Astrocyte (in vitro differentiated cells and primary cell): ENCODE data around the gene ELK4. TPM values are rescaled to one million over a fixed set of nuclear protein-coding genes. Genes with fewer than 3 reads are reported as not detected.

Experiments used
- DNase-seq: peaks from one replicate; pipeline ENCODE4 v3.0.0-alpha.2; 2010; ENCODE audit warnings: low read depth
- FAIRE-seq: peaks from 2 replicates; lab custom pipeline; 2011; peaks lifted over from hg19 to GRCh38; lab: Jason Lieb, UNC
- H2AFZ ChIP-seq: 2 replicates; pipeline ENCODE4 v1.6.0; 2012; ENCODE audit warnings: low read depth, low read length, inconsistent platforms
- H3K27ac ChIP-seq: 2 replicates; pipeline ENCODE4 v1.5.1; 2011; ENCODE audit warnings: low read depth, low read length, inconsistent platforms
- H3K27me3 ChIP-seq: 2 replicates; pipeline ENCODE4 v1.6.0; 2011; ENCODE audit warnings: low read length, inconsistent platforms; ENCODE audit not compliant: insufficient read depth
- H3K36me3 ChIP-seq: 2 replicates; pipeline ENCODE4 v1.5.1; 2011; ENCODE audit warnings: low read length, inconsistent platforms; ENCODE audit not compliant: insufficient read depth
- H3K4me1 ChIP-seq: 2 replicates; pipeline ENCODE4 v1.5.1; 2011; ENCODE audit warnings: low read length, inconsistent platforms; ENCODE audit not compliant: insufficient read depth
- H3K4me2 ChIP-seq: 2 replicates; pipeline ENCODE4 v1.6.0; 2012; ENCODE audit warnings: low read length, inconsistent platforms
- H3K4me3 ChIP-seq: 2 replicates; pipeline ENCODE4 v1.5.1; 2011; ENCODE audit warnings: low read depth, mild to moderate bottlenecking, low read length, inconsistent platforms; ENCODE audit not compliant: insufficient read depth
- H3K79me2 ChIP-seq: 2 replicates; pipeline ENCODE4 v1.6.0; 2012; ENCODE audit warnings: mild to moderate bottlenecking, low read length, inconsistent platforms; ENCODE audit not compliant: insufficient read depth
- H3K9ac ChIP-seq: 2 replicates; pipeline ENCODE4 v1.6.0; 2012; ENCODE audit warnings: mild to moderate bottlenecking, low read length, inconsistent platforms
- H3K9me3 ChIP-seq: 2 replicates; pipeline ENCODE4 v1.5.1; 2012; ENCODE audit warnings: low read depth, mild to moderate bottlenecking, low read length, inconsistent platforms; ENCODE audit not compliant: insufficient read depth
- H4K20me1 ChIP-seq: 2 replicates; pipeline ENCODE4 v1.6.0; 2012; ENCODE audit warnings: low read length, inconsistent platforms; ENCODE audit not compliant: insufficient read depth
- H3K27ac Mint-ChIP-seq: one replicate; pipeline ENCODE4 v1.8.0; 2021; ENCODE audit warnings: mild to moderate bottlenecking, mixed read lengths; ENCODE audit not compliant: unreplicated experiment
- H3K27me3 Mint-ChIP-seq: one replicate; pipeline ENCODE4 v1.8.0; 2021; ENCODE audit warnings: low read depth, mixed read lengths; ENCODE audit not compliant: unreplicated experiment
- H3K36me3 Mint-ChIP-seq: one replicate; pipeline ENCODE4 v1.8.0; 2021; ENCODE audit warnings: low read depth, mixed read lengths; ENCODE audit not compliant: unreplicated experiment
- H3K4me1 Mint-ChIP-seq: one replicate; pipeline ENCODE4 v1.8.0; 2021; ENCODE audit warnings: low read depth, mixed read lengths; ENCODE audit not compliant: unreplicated experiment
- H3K4me3 Mint-ChIP-seq: one replicate; pipeline ENCODE4 v1.8.0; 2021; ENCODE audit warnings: mild to moderate bottlenecking, moderate library complexity, mixed read lengths; ENCODE audit not compliant: unreplicated experiment
- H3K9me3 Mint-ChIP-seq: one replicate; pipeline ENCODE4 v1.8.0; 2021; ENCODE audit warnings: mild to moderate bottlenecking, mixed read lengths; ENCODE audit not compliant: unreplicated experiment
- CTCF ChIP-seq: IDR thresholded peaks from 2 replicates; pipeline ENCODE4 v1.5.1; 2011; ENCODE audit warnings: low read depth, mild to moderate bottlenecking, inconsistent platforms, low read length, moderate library complexity; ENCODE audit not compliant: insufficient read depth
- EZH2 ChIP-seq: IDR thresholded peaks from 2 replicates; pipeline ENCODE4 v1.6.1; 2012; ENCODE audit warnings: mild to moderate bottlenecking, low read length, inconsistent platforms; ENCODE audit not compliant: insufficient read depth
- total RNA-seq: library from RNA; stranded (reverse); gene quantifications from 2 replicates; pipeline ENCODE4 v1.2.1, GENCODE V29; 2021

ELK4 gene
- total RNA-seq, 1 donor from 2014 or later: 31.3 TPM

GRCh38 chr1:205629751-205630150 lies 2.1 kb downstream of the ELK4 start:
- H3K36me3 Mint-ChIP-seq: no peaks in the 10 kb centered on the region
- no peaks in the 10 kb centered on the region for H3K9me3 Mint-ChIP-seq
- peak overlapping the region; percentile 95 for H3K9ac ChIP-seq
- peaks cover 62% of the 10 kb centered on the region for H3K79me2 ChIP-seq
- peak overlapping the region; percentile 99 for H3K27ac Mint-ChIP-seq
- H3K4me3 Mint-ChIP-seq: peak overlapping the region; percentile 99
- H3K27me3 Mint-ChIP-seq: no peaks in the 10 kb centered on the region
- H3K27me3 ChIP-seq: no peaks in the 10 kb centered on the region
- no peak for DNase-seq
- H3K4me1 ChIP-seq: peaks cover 3% of the 10 kb centered on the region
- H3K27ac ChIP-seq: peak overlapping the region; percentile 93
- no peaks in the 10 kb centered on the region for H3K9me3 ChIP-seq
- H4K20me1 ChIP-seq: peaks cover 35% of the 10 kb centered on the region
- no peak overlapping the region for H2AFZ ChIP-seq
- H3K4me3 ChIP-seq: peak overlapping the region; percentile 88
- no peaks in the 10 kb centered on the region for H3K36me3 ChIP-seq
- peak overlapping the region; percentile 92 for H3K4me2 ChIP-seq
- TF ChIP-seq EZH2 (no peak), CTCF (no peak)
- peaks cover 15% of the 10 kb centered on the region for H3K4me1 Mint-ChIP-seq
- no peak for FAIRE-seq

DNA sequence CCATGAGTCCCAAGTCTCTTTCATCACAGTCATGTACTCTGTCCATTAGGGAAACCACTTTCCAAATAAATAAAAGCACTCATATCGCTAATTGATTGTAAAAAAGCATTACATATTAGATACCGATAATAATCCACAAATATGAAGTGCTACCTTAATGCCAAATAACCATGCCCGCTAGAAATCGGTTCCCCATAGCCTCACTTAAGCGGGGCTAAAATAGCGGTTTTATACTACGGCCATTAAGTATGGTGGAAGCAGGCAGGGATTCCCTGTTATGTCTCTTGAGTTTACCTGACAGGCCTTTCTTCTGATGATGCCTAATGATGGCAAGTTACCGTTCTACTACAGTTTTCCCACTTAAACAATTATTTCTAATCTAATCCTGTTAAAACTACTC lies 3.9 kb downstream of the ELK4 start:
- Mint-ChIP-seq H3K9me3 (no peaks in the 10 kb centered on the region), H3K27ac (no peak overlapping the region), H3K4me3 (no peak overlapping the region), H3K36me3 (peaks cover 5% of the 10 kb centered on the region), H3K4me1 (peaks cover 15% of the 10 kb centered on the region), H3K27me3 (no peaks in the 10 kb centered on the region)
- Histone ChIP-seq H3K9ac (no peak overlapping the region), H3K4me1 (peaks cover 3% of the 10 kb centered on the region), H3K27me3 (no peaks in the 10 kb centered on the region), H3K9me3 (no peaks in the 10 kb centered on the region), H3K36me3 (peaks cover 8% of the 10 kb centered on the region), H3K27ac (no peak overlapping the region), H3K4me2 (no peak overlapping the region), H3K4me3 (no peak overlapping the region), H4K20me1 (peaks cover 48% of the 10 kb centered on the region), H2AFZ (no peak overlapping the region), H3K79me2 (peaks cover 79% of the 10 kb centered on the region)
- no peak for TF ChIP-seq EZH2
- TF ChIP-seq CTCF: no peak
- DNase-seq (no peak), FAIRE-seq (no peak)

GRCh38 chr1:205626216-205626615 lies 5.6 kb downstream of the ELK4 start:
- Mint-ChIP-seq H3K27ac (no peak overlapping the region), H3K36me3 (peaks cover 5% of the 10 kb centered on the region), H3K9me3 (no peaks in the 10 kb centered on the region), H3K27me3 (no peaks in the 10 kb centered on the region), H3K4me1 (peaks cover 15% of the 10 kb centered on the region), H3K4me3 (no peak overlapping the region)
- FAIRE-seq (no peak), DNase-seq (no peak)
- Histone ChIP-seq H3K9ac (no peak overlapping the region), H3K27me3 (no peaks in the 10 kb centered on the region), H3K4me3 (no peak overlapping the region), H3K9me3 (no peaks in the 10 kb centered on the region), H3K79me2 (peaks cover 92% of the 10 kb centered on the region), H4K20me1 (peaks cover 48% of the 10 kb centered on the region), H3K36me3 (peaks cover 12% of the 10 kb centered on the region), H2AFZ (no peak overlapping the region), H3K4me2 (no peak overlapping the region), H3K4me1 (peaks cover 5% of the 10 kb centered on the region), H3K27ac (no peak overlapping the region)
- no peak for TF ChIP-seq EZH2
- TF ChIP-seq CTCF: no peak
